H1 (cell line): ENCODE data around the gene PEX26. TPM values are rescaled to one million over a fixed set of nuclear protein-coding genes. Genes with fewer than 3 reads are reported as not detected.

Experiments
- CTCF ChIA-PET: fragments of 300-600 bp; sonication (Branson Sonifier 250); formaldehyde crosslinking; loops from one replicate; lab custom pipeline; 2021; ENCODE audit not compliant: partially characterized antibody; lab: Charles Lee
- POLR2A ChIA-PET: fragments of 300-600 bp; sonication (Branson Sonifier 250); formaldehyde crosslinking; loops from one replicate; lab custom pipeline; 2021; ENCODE audit warnings: inconsistent platforms; ENCODE audit not compliant: partially characterized antibody; lab: Charles Lee
- DNase-seq, 2 experiments: peaks; one replicate each; pipeline versions ENCODE4 v3.0.0 to v3.0.0-alpha.2; 2010 to 2022; ENCODE audit warnings: low spot score in 2 of 2, low read depth in 1 of 2, mixed read lengths in 1 of 2
- FAIRE-seq: peaks from 2 replicates; lab custom pipeline; 2011; peaks lifted over from hg19 to GRCh38; lab: Jason Lieb, UNC
- H2AFZ ChIP-seq: 2 replicates; pipeline ENCODE4 v1.8.1; 2012; ENCODE audit warnings: low read length, inconsistent platforms
- H2AK5ac ChIP-seq: 2 replicates; pipeline ENCODE4 v1.6.1; 2013; ENCODE audit warnings: low read depth, low read length
- H2BK120ac ChIP-seq: replicated peaks from 2 replicates; pipeline ENCODE3; 2013; ENCODE audit warnings: low read depth, low read length, inconsistent platforms
- H2BK12ac ChIP-seq: 2 replicates; pipeline ENCODE4 v1.6.1; 2013; ENCODE audit warnings: low read depth, low read length
- H2BK15ac ChIP-seq: 2 replicates; pipeline ENCODE4 v1.6.1; 2013; ENCODE audit warnings: low read length
- H2BK20ac ChIP-seq: 2 replicates; pipeline ENCODE4 v1.6.1; 2013; ENCODE audit warnings: low read length
- H2BK5ac ChIP-seq: 2 replicates; pipeline ENCODE4 v1.6.1; 2013; ENCODE audit warnings: low read depth, low read length
- H3K14ac ChIP-seq: 2 replicates; pipeline ENCODE4 v1.6.1; 2013; ENCODE audit warnings: inconsistent platforms; ENCODE audit not compliant: insufficient read length
- H3K18ac ChIP-seq: 2 replicates; pipeline ENCODE4 v1.6.1; 2013; ENCODE audit warnings: low read length; ENCODE audit errors: extremely low read depth
- H3K23ac ChIP-seq: 2 replicates; pipeline ENCODE4 v1.6.1; 2013; ENCODE audit warnings: inconsistent platforms; ENCODE audit not compliant: insufficient read length
- H3K23me2 ChIP-seq: 2 replicates; pipeline ENCODE4 v1.6.1; 2013; ENCODE audit warnings: low read depth, low read length
- H3K27ac ChIP-seq: 2 replicates; pipeline ENCODE4 v1.6.1; 2011; ENCODE audit warnings: low read depth, low read length, inconsistent platforms
- H3K27me3 ChIP-seq, 4 experiments: replicated peaks in 1 of 4; 1 replicate in 1 of 4; 2 replicates in 3 of 4; pipeline versions ENCODE4 v1.6.1 to v1.8.1; 2011 to 2013; ENCODE audit warnings: low read length in 3 of 4, mild to moderate bottlenecking in 3 of 4, inconsistent platforms in 2 of 4, mixed read lengths in 2 of 4, moderate library complexity in 1 of 4; ENCODE audit not compliant: control insufficient read depth in 3 of 4, insufficient read depth in 3 of 4; ENCODE audit errors: extremely low read depth in 1 of 4
- H3K36me3 ChIP-seq, 4 experiments: 2 replicates each; pipeline versions ENCODE4 v1.6.1 to v1.8.1; 2011 to 2013; ENCODE audit warnings: mild to moderate bottlenecking in 4 of 4, low read length in 3 of 4, moderate library complexity in 2 of 4, control low read depth in 1 of 4, inconsistent platforms in 1 of 4; ENCODE audit not compliant: insufficient read depth in 4 of 4, control insufficient read depth in 2 of 4
- H3K4ac ChIP-seq: replicated peaks from 2 replicates; pipeline ENCODE3; 2013; ENCODE audit warnings: low read length, low read depth, mixed read lengths, inconsistent platforms; ENCODE audit not compliant: insufficient read length
- H3K4me1 ChIP-seq, 4 experiments: replicated peaks in 1 of 4; 1 replicate in 1 of 4; 2 replicates in 3 of 4; pipeline versions ENCODE4 v1.6.1 to v1.8.1; 2011 to 2013; ENCODE audit warnings: low read length in 3 of 4, inconsistent platforms in 2 of 4, mixed read lengths in 1 of 4; ENCODE audit not compliant: insufficient read depth in 4 of 4, control insufficient read depth in 3 of 4
- H3K4me2 ChIP-seq, 2 experiments: 2 replicates each; pipeline versions ENCODE4 v1.6.1 to v1.8.1; 2011 to 2013; ENCODE audit warnings: low read depth in 2 of 2, low read length in 2 of 2, control low read depth in 1 of 2, inconsistent platforms in 1 of 2, mild to moderate bottlenecking in 1 of 2; ENCODE audit not compliant: insufficient read depth in 1 of 2
- H3K4me3 ChIP-seq, 4 experiments: fragments of 200-600, 300-600 bp in 1 of 4; sonication (generic), shearing (Covaris generic), sonication (Bioruptor Twin) in 1 of 4; 2 replicates each; pipeline versions ENCODE4 v1.5.1 to v1.8.1; 2011 to 2016; ENCODE audit warnings: low read length in 4 of 4, low read depth in 3 of 4, control low read depth in 2 of 4, inconsistent platforms in 2 of 4, mild to moderate bottlenecking in 2 of 4, mixed read lengths in 1 of 4, moderate library complexity in 1 of 4; ENCODE audit not compliant: insufficient read depth in 2 of 4; ENCODE audit errors: extremely low read depth in 1 of 4
- H3K56ac ChIP-seq: replicated peaks from 2 replicates; pipeline ENCODE3; 2013; ENCODE audit warnings: low read depth, mild to moderate bottlenecking, mixed read lengths, low read length, inconsistent platforms; ENCODE audit not compliant: insufficient read length
- H3K79me1 ChIP-seq: 2 replicates; pipeline ENCODE4 v1.6.1; 2013; ENCODE audit warnings: low read depth, low read length, control low read depth
- H3K79me2 ChIP-seq, 2 experiments: 2 replicates each; pipeline versions ENCODE4 v1.6.1 to v1.8.1; 2012 to 2013; ENCODE audit warnings: low read length in 2 of 2, mild to moderate bottlenecking in 2 of 2, inconsistent platforms in 1 of 2; ENCODE audit not compliant: insufficient read depth in 2 of 2, control insufficient read depth in 1 of 2
- H3K9ac ChIP-seq, 4 experiments: replicated peaks in 1 of 4; 1 replicate in 1 of 4; 2 replicates in 3 of 4; pipeline versions ENCODE4 v1.6.1 to v1.8.1; 2011 to 2013; ENCODE audit warnings: low read depth in 3 of 4, low read length in 3 of 4, control low read depth in 2 of 4, mild to moderate bottlenecking in 2 of 4, moderate library complexity in 2 of 4, inconsistent platforms in 1 of 4; ENCODE audit errors: extremely low read depth in 1 of 4
- H3K9me3 ChIP-seq, 2 experiments: 2 replicates each; pipeline versions ENCODE4 v1.6.1 to v1.8.1; 2012 to 2013; ENCODE audit warnings: mild to moderate bottlenecking in 2 of 2, moderate library complexity in 2 of 2, control low read depth in 1 of 2, inconsistent platforms in 1 of 2, low read depth in 1 of 2, low read length in 1 of 2, mixed read lengths in 1 of 2; ENCODE audit not compliant: insufficient read depth in 2 of 2
- H4K20me1 ChIP-seq, 2 experiments: replicated peaks in 1 of 2; 2 replicates each; pipeline versions ENCODE3 to v1.8.1; 2011 to 2013; ENCODE audit warnings: inconsistent platforms in 2 of 2, low read length in 2 of 2, mild to moderate bottlenecking in 1 of 2; ENCODE audit not compliant: insufficient read depth in 2 of 2, control insufficient read depth in 1 of 2
- H4K5ac ChIP-seq: 2 replicates; pipeline ENCODE4 v1.6.1; 2013; ENCODE audit warnings: low read length, low read depth, mixed read lengths, inconsistent platforms; ENCODE audit not compliant: insufficient read length
- H4K8ac ChIP-seq: 2 replicates; pipeline ENCODE4 v1.8.0; 2013; ENCODE audit warnings: mild to moderate bottlenecking, moderate library complexity, low read length, inconsistent platforms; ENCODE audit not compliant: insufficient read depth; ENCODE audit errors: extremely low read depth
- H4K91ac ChIP-seq: replicated peaks from 2 replicates; pipeline ENCODE3; 2013; ENCODE audit warnings: low read length, mixed read lengths, inconsistent platforms; ENCODE audit not compliant: insufficient read length
- BACH1 ChIP-seq: IDR thresholded peaks from 2 replicates; pipeline ENCODE4 v1.6.1; 2012; ENCODE audit warnings: low read length, improper control_type of control experiment
- BCL11A ChIP-seq, 2 experiments: IDR thresholded peaks; one replicate each; pipeline ENCODE4 v1.6.1; 2011; ENCODE audit warnings: low read depth in 2 of 2, low read length in 2 of 2, mild to moderate bottlenecking in 2 of 2
- CEBPB ChIP-seq: IDR thresholded peaks from 2 replicates; pipeline ENCODE4 v1.6.1; 2012; ENCODE audit warnings: low read depth, low read length
- CTBP2 ChIP-seq: IDR thresholded peaks from 2 replicates; pipeline ENCODE4 v1.7.0; 2011; ENCODE audit warnings: borderline replicate concordance, mild to moderate bottlenecking, moderate library complexity, mixed read lengths, low read length; ENCODE audit not compliant: insufficient read depth, insufficient read length
- MAFK ChIP-seq: IDR thresholded peaks from 2 replicates; pipeline ENCODE4 v1.6.1; 2012; ENCODE audit warnings: low read depth, mild to moderate bottlenecking, improper control_type of control experiment, low read length
- NANOG ChIP-seq: IDR thresholded peaks from 2 replicates; pipeline ENCODE4 v1.6.1; 2011; ENCODE audit warnings: low read length, low read depth, mild to moderate bottlenecking, inconsistent platforms; ENCODE audit not compliant: insufficient read depth, poor library complexity, severe bottlenecking
- SAP30 ChIP-seq: fragments of 300-600 bp; sonication (generic); IDR thresholded peaks from 2 replicates; pipeline ENCODE4 v1.7.1; 2012; ENCODE audit warnings: low read length, moderate library complexity, mild to moderate bottlenecking, inconsistent platforms; ENCODE audit not compliant: insufficient read depth, insufficient replicate concordance
- WGBS, 2 experiments: shearing (Covaris generic) in 1 of 2; methylation state at CpG; one replicate each; pipeline versions ENCODE4 v1.1.6 to v1.1.7; 2013 to 2015; ENCODE audit warnings: low lambda C conversion rate in 2 of 2, mixed read lengths in 2 of 2, inconsistent platforms in 1 of 2, low coverage in 1 of 2, missing lambda C conversion rate in 1 of 2; ENCODE audit not compliant: insufficient replicate concordance in 2 of 2, insufficient coverage in 1 of 2, insufficient read length in 1 of 2; ENCODE audit errors: extremely low coverage in 1 of 2, missing lambda C conversion rate in 1 of 2; 5-methylcytosine and 5-hydroxymethylcytosine counted together
- polyA plus RNA-seq, 7 experiments: library from polyadenylated mRNA; depleted of rRNA in 3 of 7; stranded (reverse) in 5 of 7; unstranded in 2 of 7; fragments of >200 nt in 5 of 7; fragments of 200-250 nt in 2 of 7; gene quantifications; 1 replicate in 5 of 7; 2 replicates in 1 of 7; 4 replicates in 1 of 7; pipeline versions ENCODE4 v1.2.1 to v1.2.3, GENCODE V29; 2011 to 2013; ENCODE audit warnings: missing spikeins in 2 of 7, mixed read lengths in 2 of 7
- total RNA-seq: library from RNA; stranded (reverse); fragmentation: NEBNext Ultra II Directional; extraction: Animal tissue kit (Norgen Biotek cat#: 25700); gene quantifications from 2 replicates; pipeline ENCODE4 v1.2.1, GENCODE V29; 2021
- TF ChIP-seq, protein P1 (sequence below): IDR thresholded peaks from 2 replicates; pipeline ENCODE4 v1.6.1; 2011; ENCODE audit warnings: low read length, improper control_type of control experiment

The PEX26 gene
- total and polyA plus RNA-seq, 2 of the 8 experiments (the other 6 are each of a cell fraction or from before 2014, with no cell fraction given), result 33.1 to 49.0 TPM

DNA sequence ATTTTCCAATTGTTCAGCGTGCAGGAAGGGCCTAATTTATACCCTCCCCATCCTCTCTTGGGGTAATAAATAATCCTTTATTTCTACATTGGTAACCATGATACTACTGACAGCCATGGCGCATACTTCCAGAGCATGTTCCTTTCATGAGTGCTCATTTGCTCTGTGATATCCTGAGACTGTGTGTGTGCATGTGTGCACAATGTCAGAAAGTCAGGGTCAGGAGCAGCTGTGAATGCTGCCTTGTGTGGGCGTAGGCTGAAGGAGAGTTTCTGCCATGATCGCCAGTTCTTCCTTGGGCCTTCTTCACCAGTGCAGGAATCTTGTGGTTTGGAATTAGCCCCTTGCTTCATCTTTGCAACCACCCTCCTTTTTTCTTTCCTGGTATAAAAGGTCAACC is 43.1 kb downstream of the PEX26 start:
- WGBS, 2 experiments, result 88% methylated on average over 4 of the region's 4 CpGs; no CpG with 5 or more reads in 1 of the 2 experiments
- POLR2A ChIA-PET, result no interaction called here
- no peak for FAIRE-seq

More for the DNA sequence above, 43.1 kb downstream of the PEX26 start:
- Histone ChIP-seq H3K27me3 (no peaks in the 10 kb centered on the region), H3K23me2 (no peaks in the 10 kb centered on the region), H4K20me1 (peaks cover 1 to 2% of the 10 kb centered on the region in 2 experiments), H3K4me3 (no peak overlapping the region), H3K79me2 (no peaks in the 10 kb centered on the region), H4K91ac (no peak overlapping the region), H2BK12ac (no peak overlapping the region), H3K79me1 (no peaks in the 10 kb centered on the region), H3K18ac (no peak overlapping the region), H4K5ac (no peak overlapping the region), H3K9me3 (no peaks in the 10 kb centered on the region), H2BK5ac (no peak overlapping the region), H3K14ac (no peak overlapping the region), H3K27ac (no peak overlapping the region), H3K56ac (no peak overlapping the region), H3K9ac (no peak overlapping the region), H3K36me3 (no peaks in the 10 kb centered on the region), H3K4me1 (peaks cover 0 to 5% (median 2%) of the 10 kb centered on the region in 4 experiments; a peak in 2 of 7 replicates), H2BK15ac (no peak overlapping the region), H3K4ac (no peak overlapping the region), H2AFZ (no peak overlapping the region), H4K8ac (no peak overlapping the region), H2BK20ac (no peak overlapping the region), H2BK120ac (no peak overlapping the region), H3K4me2 (no peak overlapping the region), H3K23ac (no peak overlapping the region), H2AK5ac (no peak overlapping the region)
- CTCF ChIA-PET, result interaction anchor here (0.6 to 2.1 kb wide), 3 partner anchors 13 to 985 kb away, joined by 3 to 7 read pairs (median 5); no protein-coding TSS in a partner anchor
- TF ChIP-seq SAP30 (no peak), BCL11A (IDR thresholded peaks at IDR 0.05; ENCODE audit: low read depth in 2 of 2, low read length in 2 of 2) (no peak), CTBP2 (no peak), MAFK (no peak), NANOG (no peak), CEBPB (no peak), BACH1 (no peak)
- TF ChIP-seq, protein P1, sequence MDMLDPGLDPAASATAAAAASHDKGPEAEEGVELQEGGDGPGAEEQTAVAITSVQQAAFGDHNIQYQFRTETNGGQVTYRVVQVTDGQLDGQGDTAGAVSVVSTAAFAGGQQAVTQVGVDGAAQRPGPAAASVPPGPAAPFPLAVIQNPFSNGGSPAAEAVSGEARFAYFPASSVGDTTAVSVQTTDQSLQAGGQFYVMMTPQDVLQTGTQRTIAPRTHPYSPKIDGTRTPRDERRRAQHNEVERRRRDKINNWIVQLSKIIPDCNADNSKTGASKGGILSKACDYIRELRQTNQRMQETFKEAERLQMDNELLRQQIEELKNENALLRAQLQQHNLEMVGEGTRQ, result no peak
- DNase-seq, result no peak
